HCT116 (cell line): ENCODE results near the gene METTL26. TPM values are rescaled to one million over a fixed set of nuclear protein-coding genes. Genes with fewer than 3 reads are reported as not detected.
A peak's percentile ranks its signal among the peaks of the same experiment; 100 is the strongest.

Experiments used
- ATAC-seq: fragments of 200-7000 bp; cut with Tn5 transposase; 2 replicates; pipeline ENCODE4 v1.9.1; 2020; ENCODE audit warnings: mild to moderate bottlenecking, moderate library complexity
- BruUV-seq: library from RNA; stranded (reverse); fragments of 400-500 nt; replicated peaks from 2 replicates; lab custom pipeline; 2021; lab: Mats Ljungman, UMichigan
- CTCF ChIA-PET: fragments of 300-600 bp; sonication (Branson Sonifier 250); formaldehyde crosslinking; loops from one replicate; lab custom pipeline; 2021; ENCODE audit warnings: antibody characterized with exemption; lab: Charles Lee
- POLR2A ChIA-PET: fragments of 300-600, 350-600 bp; sonication (Branson Sonifier 250); formaldehyde crosslinking; loops from one replicate; lab custom pipeline; 2021; ENCODE audit warnings: antibody characterized with exemption; lab: Charles Lee
- RAD21 ChIA-PET, 2 experiments: fragments of 300-600 bp; sonication (Branson Sonifier 250); formaldehyde crosslinking; loops; one replicate each; lab custom pipeline; 2023; ENCODE audit warnings: low total read pairs in 2 of 2; ENCODE audit not compliant: uncharacterized antibody in 2 of 2, unreplicated experiment in 2 of 2, low non-redundant PET in 1 of 2; lab: Charles Lee
- DNase-seq: peaks from one replicate; pipeline ENCODE4 v3.0.0-alpha.2; 2010; ENCODE audit warnings: low read depth, low spot score
- H2AFZ ChIP-seq: fragments of 200-600 bp; shearing (Covaris generic), sonication (generic); 2 replicates; pipeline ENCODE4 v1.6.1; 2017; ENCODE audit warnings: low read depth, mixed run types, mixed read lengths, antibody characterized with exemption, low read length; ENCODE audit not compliant: poor library complexity, severe bottlenecking
- H3K27ac ChIP-seq: 2 replicates; pipeline ENCODE4 v1.5.1; 2012; ENCODE audit warnings: low read depth, low read length
- H3K27me3 ChIP-seq: fragments of 200-600 bp; sonication (generic); 2 replicates; pipeline ENCODE4 v1.6.1; 2016; ENCODE audit warnings: mixed run types, low read length, mixed read lengths; ENCODE audit not compliant: insufficient read depth
- H3K36me3 ChIP-seq, 2 experiments: fragments of 200-500 bp in 1 of 2; fragments of 200-600 bp in 1 of 2; sonication (Bioruptor generic) in 1 of 2; sonication (generic) in 1 of 2; 2 replicates each; pipeline versions ENCODE4 v1.5.1 to v1.6.1; 2014 to 2016; ENCODE audit warnings: low read length in 2 of 2, inconsistent platforms in 1 of 2, mixed read lengths in 1 of 2, mixed run types in 1 of 2; ENCODE audit not compliant: insufficient read depth in 2 of 2, control insufficient read depth in 1 of 2
- H3K4me1 ChIP-seq, 2 experiments: fragments of 200-600 bp in 1 of 2; sonication (generic) in 1 of 2; 2 replicates each; pipeline versions ENCODE4 v1.5.1 to v1.6.1; 2012 to 2017; ENCODE audit warnings: low read length in 2 of 2, inconsistent platforms in 1 of 2, mild to moderate bottlenecking in 1 of 2, mixed read lengths in 1 of 2, mixed run types in 1 of 2, moderate library complexity in 1 of 2; ENCODE audit not compliant: insufficient read depth in 2 of 2, control insufficient read depth in 1 of 2
- H3K4me2 ChIP-seq: fragments of 200-600 bp; sonication (generic); 2 replicates; pipeline ENCODE4 v1.6.1; 2017; ENCODE audit warnings: mixed run types, low read length, mixed read lengths
- H3K4me3 ChIP-seq, 2 experiments: fragments of 200-600 bp in 1 of 2; sonication (generic) in 1 of 2; replicated peaks in 1 of 2; 2 replicates each; pipeline ENCODE4 v1.5.1; 2011 to 2016; ENCODE audit warnings: low read length in 2 of 2, control low read depth in 1 of 2, low read depth in 1 of 2, mild to moderate bottlenecking in 1 of 2, mixed read lengths in 1 of 2, mixed run types in 1 of 2
- H3K79me2 ChIP-seq: fragments of 200-600 bp; sonication (generic); 2 replicates; pipeline ENCODE4 v1.6.1; 2017; ENCODE audit warnings: mild to moderate bottlenecking, mixed run types, low read length, moderate library complexity, mixed read lengths; ENCODE audit not compliant: insufficient read depth
- H3K9ac ChIP-seq: fragments of 200-600 bp; sonication (generic); 2 replicates; pipeline ENCODE4 v1.6.1; 2016; ENCODE audit warnings: low read length, mixed read lengths
- H3K9me2 ChIP-seq: fragments of 200-600 bp; sonication (generic), shearing (Covaris generic); 2 replicates; pipeline ENCODE4 v1.6.1; 2017; ENCODE audit warnings: mixed run types, mild to moderate bottlenecking, moderate library complexity; ENCODE audit not compliant: insufficient read depth
- H3K9me3 ChIP-seq, 2 experiments: fragments of 200-500 bp in 1 of 2; fragments of 200-600 bp in 1 of 2; sonication (Bioruptor generic) in 1 of 2; sonication (generic) in 1 of 2; 2 replicates each; pipeline ENCODE4 v1.6.1; 2014 to 2017; ENCODE audit warnings: low read length in 2 of 2, mixed read lengths in 2 of 2, inconsistent platforms in 1 of 2, low read depth in 1 of 2, mild to moderate bottlenecking in 1 of 2, mixed run types in 1 of 2, moderate library complexity in 1 of 2; ENCODE audit not compliant: control insufficient read depth in 1 of 2, insufficient read depth in 1 of 2
- H4K20me1 ChIP-seq: fragments of 200-600 bp; sonication (generic), shearing (Covaris generic); 2 replicates; pipeline ENCODE4 v1.6.1; 2017; ENCODE audit warnings: mixed run types, mild to moderate bottlenecking, moderate library complexity; ENCODE audit not compliant: insufficient read depth
- EGR1 ChIP-seq: IDR thresholded peaks from 2 replicates; pipeline ENCODE4 v1.6.1; 2012; ENCODE audit warnings: low read depth
- EZH2phosphoT487 ChIP-seq: fragments of 200-600 bp; IDR thresholded peaks from 2 replicates; pipeline ENCODE4 v1.6.1; 2018; ENCODE audit warnings: antibody characterized with exemption, borderline replicate concordance
- FOSL1 ChIP-seq: IDR thresholded peaks from 2 replicates; pipeline ENCODE4 v1.6.1; 2012; ENCODE audit warnings: low read depth
- POLR2A ChIP-seq: IDR thresholded peaks from 2 replicates; pipeline ENCODE4 v1.7.0; 2011; ENCODE audit warnings: borderline replicate concordance; ENCODE audit not compliant: insufficient read depth, insufficient read length; ENCODE audit errors: extremely low read depth
- SRF ChIP-seq: IDR thresholded peaks from 2 replicates; pipeline ENCODE4 v1.6.1; 2012; ENCODE audit warnings: low read depth
- YY1 ChIP-seq: IDR thresholded peaks from 2 replicates; pipeline ENCODE4 v1.6.1; 2011; ENCODE audit warnings: low read length, low read depth, moderate library complexity, mild to moderate bottlenecking; ENCODE audit not compliant: insufficient replicate concordance; ENCODE audit errors: extremely low read depth
- ZFX ChIP-seq: fragments of 450-650 bp; IDR thresholded peaks from 2 replicates; pipeline ENCODE4 v1.6.1; 2017
- ZNF274 ChIP-seq: fragments of 200-500 bp; sonication (Bioruptor generic); IDR thresholded peaks from 2 replicates; pipeline ENCODE4 v1.6.1; 2014; ENCODE audit warnings: mild to moderate bottlenecking, low read depth, low read length, inconsistent platforms
- intact Hi-C: fragments of 100-400 bp; cut with micrococcal nuclease; formaldehyde crosslinking; loops from 2 replicates; pipeline ENCODE4 v1.10.0; 2022
- total RNA-seq: library from RNA; stranded (reverse); gene quantifications from one replicate; pipeline ENCODE4 v1.2.1, GENCODE V29; 2021; ENCODE audit not compliant: unreplicated experiment
- TF ChIP-seq, protein P1 (sequence below): IDR thresholded peaks from 2 replicates; pipeline ENCODE4 v1.6.1; 2012
- TF ChIP-seq, protein P2 (sequence below): IDR thresholded peaks from 2 replicates; pipeline ENCODE4 v1.6.1; 2012
- TF ChIP-seq, protein P3 (sequence below): IDR thresholded peaks from 2 replicates; pipeline ENCODE4 v1.6.1; 2012; ENCODE audit warnings: low read depth

Gene METTL26
- total RNA-seq, 1 experiment from 2014 or later = 85.7 TPM

DNA sequence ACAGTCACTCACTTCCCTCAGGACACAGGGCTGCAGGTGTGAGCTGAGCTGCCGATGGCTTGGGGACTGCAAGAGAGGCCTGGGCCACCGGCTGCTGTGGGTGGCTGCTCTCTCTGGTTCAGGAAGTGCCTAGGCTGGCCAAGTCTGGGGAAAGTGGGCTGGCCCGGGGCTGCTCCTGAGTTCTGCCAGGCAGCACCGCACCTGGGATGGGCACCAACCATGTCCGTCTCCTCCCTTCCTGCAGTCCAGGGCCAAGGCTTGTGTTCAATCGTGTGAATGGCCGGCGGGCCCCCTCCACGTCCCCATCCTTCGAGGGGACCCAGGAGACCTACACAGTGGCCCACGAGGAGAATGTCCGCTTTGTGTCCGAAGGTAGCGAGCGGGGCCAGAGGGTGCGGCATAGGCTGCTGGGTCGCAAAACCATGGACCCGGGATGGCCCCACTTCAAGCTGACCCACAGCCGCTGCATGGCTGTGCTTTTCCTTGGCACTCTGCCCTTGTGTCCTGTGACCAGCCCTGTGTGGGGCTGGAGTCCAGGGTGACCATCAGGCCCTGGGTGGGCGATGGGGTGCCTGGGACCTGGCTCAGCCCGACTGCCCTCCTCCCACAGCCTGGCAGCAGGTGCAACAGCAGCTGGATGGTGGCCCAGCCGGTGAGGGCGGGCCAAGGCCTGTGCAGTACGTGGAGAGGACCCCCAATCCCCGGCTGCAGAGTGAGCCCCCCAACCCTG, 11.2 kb upstream of the METTL26 start:
- Histone ChIP-seq H3K4me1 (peaks cover 19 to 55% of the 10 kb centered on the region in 2 experiments), H3K27ac (peak overlapping the region; percentile 96), H3K4me2 (peak overlapping the region; percentile 84), H3K9me3 (no peaks in the 10 kb centered on the region), H3K79me2 (peaks cover 40% of the 10 kb centered on the region), H2AFZ (no peak overlapping the region), H3K27me3 (no peaks in the 10 kb centered on the region), H3K9me2 (no peaks in the 10 kb centered on the region), H3K4me3 (peak overlapping the region; percentile 64 to 68), H3K9ac (peak overlapping the region; percentile 82), H3K36me3 (no peaks in the 10 kb centered on the region), H4K20me1 (no peaks in the 10 kb centered on the region)
- ChIA-PET RAD21 (no interaction called here), CTCF (interaction anchor here (2.3 kb wide), 1 partner anchor 13 kb away, joined by 13 read pairs; no protein-coding TSS in a partner anchor), POLR2A (no interaction called here)
- TF ChIP-seq EZH2phosphoT487 (no peak), POLR2A (peak; percentile 19)
- TF ChIP-seq, protein P1, sequence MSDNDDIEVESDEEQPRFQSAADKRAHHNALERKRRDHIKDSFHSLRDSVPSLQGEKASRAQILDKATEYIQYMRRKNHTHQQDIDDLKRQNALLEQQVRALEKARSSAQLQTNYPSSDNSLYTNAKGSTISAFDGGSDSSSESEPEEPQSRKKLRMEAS = no peak
- BruUV-seq = no TSS peak
- intact Hi-C loops = no loop called here
- ATAC-seq (no peak), DNase-seq (no peak)

DNA sequence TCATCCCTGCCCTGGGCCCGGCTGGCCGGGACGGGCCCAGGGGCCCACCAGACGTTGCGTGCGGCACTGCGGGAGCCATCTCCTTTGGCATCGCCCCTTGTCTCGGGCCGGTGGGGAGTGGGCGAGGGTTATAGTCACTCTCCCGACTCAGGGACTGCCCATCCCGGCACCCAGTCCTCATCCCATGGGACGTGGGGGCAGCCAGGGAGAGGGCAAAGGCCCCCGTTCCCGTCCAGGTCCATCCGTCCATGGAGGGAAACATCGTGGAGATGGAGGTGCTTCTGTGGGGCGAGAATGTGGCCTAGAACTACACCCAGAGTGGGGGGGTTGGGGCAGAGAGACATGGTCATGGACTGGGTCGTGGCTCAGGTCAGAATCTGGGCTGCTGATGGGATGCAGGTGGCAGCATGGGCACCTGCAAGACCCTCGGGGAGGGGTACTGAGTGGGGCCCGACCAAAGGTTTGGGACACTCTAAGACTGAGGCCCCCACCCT, 10.6 kb upstream of the METTL26 start:
- BruUV-seq = no TSS peak
- no peak overlapping the region for H2AFZ ChIP-seq
- H3K9ac ChIP-seq = no peak overlapping the region
- intact Hi-C loops = no loop called here
- no peaks in the 10 kb centered on the region for H3K27me3 ChIP-seq
- H3K27ac ChIP-seq = peak overlapping the region; percentile 96; the same call in 1 of the 2 replicates
- H3K4me3 ChIP-seq = no peak overlapping the region
- H3K4me2 ChIP-seq = no peak overlapping the region
- H3K4me1 ChIP-seq = peaks cover 19 to 55% of the 10 kb centered on the region in 2 experiments
- ChIA-PET POLR2A (no interaction called here), RAD21 (no interaction called here), CTCF (no interaction called here)
- no peaks in the 10 kb centered on the region for H4K20me1 ChIP-seq
- DNase-seq (no peak), ATAC-seq (no peak)
- no peaks in the 10 kb centered on the region for H3K9me2 ChIP-seq
- H3K36me3 ChIP-seq = no peaks in the 10 kb centered on the region
- H3K79me2 ChIP-seq = peaks cover 40% of the 10 kb centered on the region
- H3K9me3 ChIP-seq = no peaks in the 10 kb centered on the region
- TF ChIP-seq ZFX = no peak
- TF ChIP-seq, protein P2, sequence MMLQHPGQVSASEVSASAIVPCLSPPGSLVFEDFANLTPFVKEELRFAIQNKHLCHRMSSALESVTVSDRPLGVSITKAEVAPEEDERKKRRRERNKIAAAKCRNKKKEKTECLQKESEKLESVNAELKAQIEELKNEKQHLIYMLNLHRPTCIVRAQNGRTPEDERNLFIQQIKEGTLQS = no peak
- TF ChIP-seq, protein P3, sequence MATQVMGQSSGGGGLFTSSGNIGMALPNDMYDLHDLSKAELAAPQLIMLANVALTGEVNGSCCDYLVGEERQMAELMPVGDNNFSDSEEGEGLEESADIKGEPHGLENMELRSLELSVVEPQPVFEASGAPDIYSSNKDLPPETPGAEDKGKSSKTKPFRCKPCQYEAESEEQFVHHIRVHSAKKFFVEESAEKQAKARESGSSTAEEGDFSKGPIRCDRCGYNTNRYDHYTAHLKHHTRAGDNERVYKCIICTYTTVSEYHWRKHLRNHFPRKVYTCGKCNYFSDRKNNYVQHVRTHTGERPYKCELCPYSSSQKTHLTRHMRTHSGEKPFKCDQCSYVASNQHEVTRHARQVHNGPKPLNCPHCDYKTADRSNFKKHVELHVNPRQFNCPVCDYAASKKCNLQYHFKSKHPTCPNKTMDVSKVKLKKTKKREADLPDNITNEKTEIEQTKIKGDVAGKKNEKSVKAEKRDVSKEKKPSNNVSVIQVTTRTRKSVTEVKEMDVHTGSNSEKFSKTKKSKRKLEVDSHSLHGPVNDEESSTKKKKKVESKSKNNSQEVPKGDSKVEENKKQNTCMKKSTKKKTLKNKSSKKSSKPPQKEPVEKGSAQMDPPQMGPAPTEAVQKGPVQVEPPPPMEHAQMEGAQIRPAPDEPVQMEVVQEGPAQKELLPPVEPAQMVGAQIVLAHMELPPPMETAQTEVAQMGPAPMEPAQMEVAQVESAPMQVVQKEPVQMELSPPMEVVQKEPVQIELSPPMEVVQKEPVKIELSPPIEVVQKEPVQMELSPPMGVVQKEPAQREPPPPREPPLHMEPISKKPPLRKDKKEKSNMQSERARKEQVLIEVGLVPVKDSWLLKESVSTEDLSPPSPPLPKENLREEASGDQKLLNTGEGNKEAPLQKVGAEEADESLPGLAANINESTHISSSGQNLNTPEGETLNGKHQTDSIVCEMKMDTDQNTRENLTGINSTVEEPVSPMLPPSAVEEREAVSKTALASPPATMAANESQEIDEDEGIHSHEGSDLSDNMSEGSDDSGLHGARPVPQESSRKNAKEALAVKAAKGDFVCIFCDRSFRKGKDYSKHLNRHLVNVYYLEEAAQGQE = no peak
- TF ChIP-seq, protein P1 = no peak
- TF ChIP-seq YY1 = no peak
- no peak for TF ChIP-seq POLR2A
- no peak for TF ChIP-seq EZH2phosphoT487
- no peak for TF ChIP-seq ZNF274
- no peak for TF ChIP-seq EGR1
- no peak for TF ChIP-seq FOSL1
- TF ChIP-seq SRF = no peak
